HEK293 (cell line): ENCODE measurements around the gene MED10.

Experiments used
- CTCF ChIA-PET: fragments of 350-600 bp; formaldehyde crosslinking; extraction: SDS; loops from one replicate; lab custom pipeline; 2021; ENCODE audit warnings: antibody characterized with exemption; lab: Yijun Ruan, JAX
- POLR2A ChIA-PET: fragments of 300-600 bp; formaldehyde crosslinking; extraction: SDS; loops from one replicate; lab custom pipeline; 2020; ENCODE audit warnings: antibody characterized with exemption, inconsistent platforms; lab: Yijun Ruan, JAX
- H3K27ac ChIP-seq: fragments of 200-500 bp; sonication (Bioruptor generic); 2 replicates; pipeline ENCODE4 v1.5.1; 2014; ENCODE audit warnings: low read depth, low read length, control low read depth, inconsistent platforms; ENCODE audit errors: extremely low read depth
- H3K36me3 ChIP-seq, 2 experiments: fragments of 200-500 bp in 1 of 2; sonication (Bioruptor generic) in 1 of 2; 1 replicate in 1 of 2; 2 replicates in 1 of 2; pipeline ENCODE4 v1.5.1; 2014 to 2017; ENCODE audit warnings: inconsistent platforms in 2 of 2, low read length in 2 of 2; ENCODE audit not compliant: control insufficient read depth in 2 of 2, insufficient read depth in 1 of 2
- H3K4me1 ChIP-seq: fragments of 200-500 bp; sonication (Bioruptor generic); 2 replicates; pipeline ENCODE4 v1.5.1; 2014; ENCODE audit warnings: mild to moderate bottlenecking, low read length, inconsistent platforms; ENCODE audit not compliant: control insufficient read depth, insufficient read depth
- H3K4me3 ChIP-seq: 2 replicates; pipeline ENCODE4 v1.5.1; 2011; ENCODE audit warnings: low read depth, mild to moderate bottlenecking, control low read depth, low read length, moderate library complexity
- H3K9me3 ChIP-seq: fragments of 200-500 bp; sonication (Bioruptor generic); 2 replicates; pipeline ENCODE4 v1.5.1; 2014; ENCODE audit warnings: low read depth, low read length, inconsistent platforms; ENCODE audit not compliant: control insufficient read depth, insufficient read depth
- BCL11B ChIP-seq: fragments of 450-650 bp; formaldehyde crosslinking; IDR thresholded peaks from 2 replicates; pipeline ENCODE4 v1.5.1; 2016; ENCODE audit warnings: low read depth, missing biosample characterization, missing genetic modification characterization
- GLIS1 ChIP-seq: fragments of 450-650 bp; formaldehyde crosslinking; IDR thresholded peaks from 2 replicates; pipeline ENCODE4 v1.5.1; 2016; ENCODE audit warnings: missing biosample characterization, missing genetic modification characterization
- HIC1 ChIP-seq: fragments of 450-650 bp; formaldehyde crosslinking; IDR thresholded peaks from 2 replicates; pipeline ENCODE4 v1.5.1; 2016; ENCODE audit warnings: missing biosample characterization, missing genetic modification characterization
- OVOL3 ChIP-seq: fragments of 450-650 bp; formaldehyde crosslinking; IDR thresholded peaks from 2 replicates; pipeline ENCODE4 v1.5.1; 2016; ENCODE audit warnings: missing biosample characterization, missing genetic modification characterization
- PBX3 ChIP-seq: sonication (generic); formaldehyde crosslinking; IDR thresholded peaks from 2 replicates; pipeline ENCODE4 v1.8.1; 2022; ENCODE audit warnings: mild to moderate bottlenecking, moderate library complexity, missing genetic modification reagents
- SCRT1 ChIP-seq: fragments of 450-650 bp; formaldehyde crosslinking; IDR thresholded peaks from 2 replicates; pipeline ENCODE4 v1.5.1; 2016; ENCODE audit warnings: missing biosample characterization, missing genetic modification characterization, borderline replicate concordance
- ZNF350 ChIP-seq: fragments of 450-650 bp; formaldehyde crosslinking; IDR thresholded peaks from 2 replicates; pipeline ENCODE4 v1.5.0; 2017; ENCODE audit warnings: missing biosample characterization, mild to moderate bottlenecking, missing genetic modification characterization
- ZNF37A ChIP-seq: fragments of 450-650 bp; IDR thresholded peaks from 2 replicates; pipeline ENCODE4 v1.5.1; 2018; ENCODE audit warnings: missing biosample characterization, missing genetic modification characterization
- ZNF529 ChIP-seq: fragments of 450-650 bp; formaldehyde crosslinking; IDR thresholded peaks from 2 replicates; pipeline ENCODE4 v1.5.1; 2017; ENCODE audit warnings: missing genetic modification characterization, missing biosample characterization; ENCODE audit not compliant: insufficient replicate concordance
- ZNF600 ChIP-seq: fragments of 450-650 bp; formaldehyde crosslinking; IDR thresholded peaks from 2 replicates; pipeline ENCODE4 v1.5.1; 2016; ENCODE audit warnings: missing biosample characterization, missing genetic modification characterization
- ZNF621 ChIP-seq: fragments of 450-650 bp; formaldehyde crosslinking; IDR thresholded peaks from 2 replicates; pipeline ENCODE4 v1.5.1; 2017; ENCODE audit warnings: missing biosample characterization, missing genetic modification characterization
- ZNF626 ChIP-seq: fragments of 450-650 bp; sonication (Bioruptor Pico); formaldehyde crosslinking; IDR thresholded peaks from 2 replicates; pipeline ENCODE4 v1.5.1; 2018; ENCODE audit warnings: missing biosample characterization, missing genetic modification characterization, inconsistent platforms
- ZNF660 ChIP-seq: fragments of 450-650 bp; IDR thresholded peaks from 2 replicates; pipeline ENCODE4 v1.5.1; 2018; ENCODE audit warnings: missing biosample characterization, mild to moderate bottlenecking, missing genetic modification characterization
- ZNF701 ChIP-seq: fragments of 450-650 bp; formaldehyde crosslinking; IDR thresholded peaks from 2 replicates; pipeline ENCODE4 v1.5.1; 2016; ENCODE audit warnings: missing biosample characterization, missing genetic modification characterization
- ZSCAN5A ChIP-seq: fragments of 450-650 bp; formaldehyde crosslinking; IDR thresholded peaks from 2 replicates; pipeline ENCODE4 v1.5.1; 2016; ENCODE audit warnings: missing biosample characterization, missing genetic modification characterization
- TF ChIP-seq, protein P1 (sequence below): fragments of 450-650 bp; formaldehyde crosslinking; IDR thresholded peaks from 2 replicates; pipeline ENCODE4 v1.5.1; 2017; ENCODE audit warnings: missing biosample characterization, missing genetic modification characterization
- TF ChIP-seq, protein P2 (sequence below): fragments of 450-650 bp; formaldehyde crosslinking; IDR thresholded peaks from 2 replicates; pipeline ENCODE4 v1.5.1; 2016; ENCODE audit warnings: missing biosample characterization, missing genetic modification characterization
- TF ChIP-seq, protein P3 (sequence below): fragments of 450-650 bp; formaldehyde crosslinking; IDR thresholded peaks from 2 replicates; pipeline ENCODE4 v1.5.1; 2016; ENCODE audit warnings: missing biosample characterization, missing genetic modification characterization

The MED10 gene

GRCh38 chr5:6344593-6344989, 33.8 kb downstream of the MED10 start:
- CTCF ChIA-PET: no interaction called here
- no peak for TF ChIP-seq ZNF626
- TF ChIP-seq OVOL3: no peak
- TF ChIP-seq ZNF37A (tag by site-specific recombination): no peak
- TF ChIP-seq, protein P1, sequence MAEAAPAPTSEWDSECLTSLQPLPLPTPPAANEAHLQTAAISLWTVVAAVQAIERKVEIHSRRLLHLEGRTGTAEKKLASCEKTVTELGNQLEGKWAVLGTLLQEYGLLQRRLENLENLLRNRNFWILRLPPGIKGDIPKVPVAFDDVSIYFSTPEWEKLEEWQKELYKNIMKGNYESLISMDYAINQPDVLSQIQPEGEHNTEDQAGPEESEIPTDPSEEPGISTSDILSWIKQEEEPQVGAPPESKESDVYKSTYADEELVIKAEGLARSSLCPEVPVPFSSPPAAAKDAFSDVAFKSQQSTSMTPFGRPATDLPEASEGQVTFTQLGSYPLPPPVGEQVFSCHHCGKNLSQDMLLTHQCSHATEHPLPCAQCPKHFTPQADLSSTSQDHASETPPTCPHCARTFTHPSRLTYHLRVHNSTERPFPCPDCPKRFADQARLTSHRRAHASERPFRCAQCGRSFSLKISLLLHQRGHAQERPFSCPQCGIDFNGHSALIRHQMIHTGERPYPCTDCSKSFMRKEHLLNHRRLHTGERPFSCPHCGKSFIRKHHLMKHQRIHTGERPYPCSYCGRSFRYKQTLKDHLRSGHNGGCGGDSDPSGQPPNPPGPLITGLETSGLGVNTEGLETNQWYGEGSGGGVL (tag by site-specific recombination): no peak
- TF ChIP-seq ZNF660 (tag by site-specific recombination): no peak
- TF ChIP-seq ZNF701 (tag by site-specific recombination): no peak
- no peak for TF ChIP-seq GLIS1 (tag by site-specific recombination)
- TF ChIP-seq, protein P2, sequence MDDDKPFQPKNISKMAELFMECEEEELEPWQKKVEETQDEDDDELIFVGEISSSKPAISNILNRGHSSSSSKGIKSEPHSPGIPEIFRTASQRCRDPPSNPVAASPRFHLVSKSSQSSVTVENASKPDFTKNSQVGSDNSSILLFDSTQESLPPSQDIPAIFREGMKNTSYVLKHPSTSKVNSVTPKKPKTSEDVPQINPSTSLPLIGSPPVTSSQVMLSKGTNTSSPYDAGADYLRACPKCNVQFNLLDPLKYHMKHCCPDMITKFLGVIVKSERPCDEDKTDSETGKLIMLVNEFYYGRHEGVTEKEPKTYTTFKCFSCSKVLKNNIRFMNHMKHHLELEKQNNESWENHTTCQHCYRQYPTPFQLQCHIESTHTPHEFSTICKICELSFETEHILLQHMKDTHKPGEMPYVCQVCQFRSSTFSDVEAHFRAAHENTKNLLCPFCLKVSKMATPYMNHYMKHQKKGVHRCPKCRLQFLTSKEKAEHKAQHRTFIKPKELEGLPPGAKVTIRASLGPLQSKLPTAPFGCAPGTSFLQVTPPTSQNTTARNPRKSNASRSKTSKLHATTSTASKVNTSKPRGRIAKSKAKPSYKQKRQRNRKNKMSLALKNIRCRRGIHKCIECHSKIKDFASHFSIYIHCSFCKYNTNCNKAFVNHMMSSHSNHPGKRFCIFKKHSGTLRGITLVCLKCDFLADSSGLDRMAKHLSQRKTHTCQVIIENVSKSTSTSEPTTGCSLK (tag by site-specific recombination): no peak
- TF ChIP-seq ZNF600 (tag by site-specific recombination): no peak
- no peak for TF ChIP-seq ZNF529 (tag by site-specific recombination)
- TF ChIP-seq ZSCAN5A (tag by site-specific recombination): no peak
- TF ChIP-seq ZNF621: no peak
- no peak for TF ChIP-seq HIC1
- TF ChIP-seq, protein P3, sequence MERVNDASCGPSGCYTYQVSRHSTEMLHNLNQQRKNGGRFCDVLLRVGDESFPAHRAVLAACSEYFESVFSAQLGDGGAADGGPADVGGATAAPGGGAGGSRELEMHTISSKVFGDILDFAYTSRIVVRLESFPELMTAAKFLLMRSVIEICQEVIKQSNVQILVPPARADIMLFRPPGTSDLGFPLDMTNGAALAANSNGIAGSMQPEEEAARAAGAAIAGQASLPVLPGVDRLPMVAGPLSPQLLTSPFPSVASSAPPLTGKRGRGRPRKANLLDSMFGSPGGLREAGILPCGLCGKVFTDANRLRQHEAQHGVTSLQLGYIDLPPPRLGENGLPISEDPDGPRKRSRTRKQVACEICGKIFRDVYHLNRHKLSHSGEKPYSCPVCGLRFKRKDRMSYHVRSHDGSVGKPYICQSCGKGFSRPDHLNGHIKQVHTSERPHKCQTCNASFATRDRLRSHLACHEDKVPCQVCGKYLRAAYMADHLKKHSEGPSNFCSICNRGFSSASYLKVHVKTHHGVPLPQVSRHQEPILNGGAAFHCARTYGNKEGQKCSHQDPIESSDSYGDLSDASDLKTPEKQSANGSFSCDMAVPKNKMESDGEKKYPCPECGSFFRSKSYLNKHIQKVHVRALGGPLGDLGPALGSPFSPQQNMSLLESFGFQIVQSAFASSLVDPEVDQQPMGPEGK (tag by site-specific recombination): no peak
- no peak for TF ChIP-seq SCRT1 (tag by site-specific recombination)
- TF ChIP-seq PBX3 (CRISPR knock-in tag): no peak
- TF ChIP-seq BCL11B: no peak
- no peak for TF ChIP-seq ZNF350
- POLR2A ChIA-PET: no interaction called here

More at GRCh38 chr5:6344593-6344989, 33.8 kb downstream of the MED10 start:
- no peak overlapping the region for H3K4me3 ChIP-seq
- H3K4me1 ChIP-seq: no peaks in the 10 kb centered on the region
- no peaks in the 10 kb centered on the region for H3K9me3 ChIP-seq
- H3K36me3 ChIP-seq: no peaks in the 10 kb centered on the region
- H3K27ac ChIP-seq: no peak overlapping the region
